ENCODE results near the gene CCDC14. TPM values are rescaled to one million over a fixed set of nuclear protein-coding genes. Genes with fewer than 3 reads are reported as not detected.
"Not testable (repeated sequence)": the region's sequence is repeated elsewhere in the genome, so short reads cannot be mapped to it uniquely, and the experiment has no call there.

Gene CCDC14, protein sequence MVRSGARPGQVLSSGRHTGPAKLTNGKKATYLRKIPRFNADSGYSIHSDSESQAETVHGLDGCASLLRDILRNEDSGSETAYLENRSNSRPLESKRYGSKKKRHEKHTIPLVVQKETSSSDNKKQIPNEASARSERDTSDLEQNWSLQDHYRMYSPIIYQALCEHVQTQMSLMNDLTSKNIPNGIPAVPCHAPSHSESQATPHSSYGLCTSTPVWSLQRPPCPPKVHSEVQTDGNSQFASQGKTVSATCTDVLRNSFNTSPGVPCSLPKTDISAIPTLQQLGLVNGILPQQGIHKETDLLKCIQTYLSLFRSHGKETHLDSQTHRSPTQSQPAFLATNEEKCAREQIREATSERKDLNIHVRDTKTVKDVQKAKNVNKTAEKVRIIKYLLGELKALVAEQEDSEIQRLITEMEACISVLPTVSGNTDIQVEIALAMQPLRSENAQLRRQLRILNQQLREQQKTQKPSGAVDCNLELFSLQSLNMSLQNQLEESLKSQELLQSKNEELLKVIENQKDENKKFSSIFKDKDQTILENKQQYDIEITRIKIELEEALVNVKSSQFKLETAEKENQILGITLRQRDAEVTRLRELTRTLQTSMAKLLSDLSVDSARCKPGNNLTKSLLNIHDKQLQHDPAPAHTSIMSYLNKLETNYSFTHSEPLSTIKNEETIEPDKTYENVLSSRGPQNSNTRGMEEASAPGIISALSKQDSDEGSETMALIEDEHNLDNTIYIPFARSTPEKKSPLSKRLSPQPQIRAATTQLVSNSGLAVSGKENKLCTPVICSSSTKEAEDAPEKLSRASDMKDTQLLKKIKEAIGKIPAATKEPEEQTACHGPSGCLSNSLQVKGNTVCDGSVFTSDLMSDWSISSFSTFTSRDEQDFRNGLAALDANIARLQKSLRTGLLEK
- total RNA-seq (2021) (36.5 and 50.6 TPM in 2 replicates), Bru-seq, nascent RNA (percentile 81 among the genes with signal in this experiment), BruChase-seq, experiment 1, labeled RNA remaining after a 2-hour chase (percentile 86 among the genes with signal in this experiment), BruChase-seq, experiment 2, labeled RNA remaining after a 6-hour chase (percentile 84 among the genes with signal in this experiment)
- long read RNA-seq, full-length matches to known transcripts: 6 of 34 reads
- long read RNA-seq, partial matches to known transcripts: 3 of 34 reads
- long read RNA-seq, other reads (novel, unspliced or antisense): 25 of 34 reads

DNA sequence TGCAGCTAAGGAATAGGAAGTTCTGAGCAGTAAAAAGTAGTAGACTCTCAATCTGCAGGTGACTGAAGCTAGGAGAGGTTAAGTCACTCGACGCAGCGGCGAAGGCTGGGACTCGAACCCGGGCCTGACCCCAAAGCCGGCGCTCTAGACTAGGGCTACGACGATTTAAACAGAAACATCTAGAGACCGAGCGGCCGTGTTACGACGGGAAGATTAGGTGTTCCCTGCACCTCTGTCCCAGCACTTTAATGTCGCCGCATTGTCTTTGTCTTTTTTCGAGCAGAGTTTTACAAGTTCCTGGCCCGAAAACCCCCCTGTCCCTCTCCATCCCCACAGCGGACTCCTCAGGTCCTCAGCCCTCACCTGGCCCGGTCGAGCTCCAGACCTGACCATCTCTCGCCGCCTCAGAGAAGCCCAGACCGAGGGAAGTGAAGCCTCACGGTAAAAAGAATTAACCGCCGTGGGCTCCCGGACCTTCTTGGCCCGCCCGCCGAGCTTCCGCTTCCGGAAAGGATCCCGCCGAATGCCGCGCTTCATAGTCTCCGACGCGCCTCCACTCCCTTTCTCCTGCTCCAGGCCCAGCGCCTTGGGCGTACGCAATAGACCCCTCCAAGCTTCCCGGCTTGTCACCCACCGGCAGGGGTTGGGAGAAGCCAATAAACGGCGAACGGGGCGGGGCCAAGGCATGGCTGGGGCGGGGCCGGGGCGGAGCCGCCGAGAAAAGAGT lies at the start of gene CCDC14:
Gene CCDC14, minus strand, starts transcription at position 449 of the 727 bp plus-strand sequence. Its CDS starts 56 bp downstream, at position 393.
- ChIA-PET CTCF (interaction anchor here (0.6 to 0.7 kb wide), 5 partner anchors 17 to 581 kb away, joined by 3 to 11 read pairs (median 4); no protein-coding TSS in a partner anchor), POLR2A (ENCODE audit: unreplicated experiment) (interaction anchor here (0.5 to 0.7 kb wide), 2 partner anchors 13 to 27 kb away, joined by 4 to 8 read pairs; no protein-coding TSS in a partner anchor)
- intact Hi-C loops (cut with micrococcal nuclease; ENCODE audit: unreplicated experiment): loop anchor here (5.0 kb wide), 1 partner anchor 229 kb away; no protein-coding TSS in a partner anchor
- H3K79me2 ChIP-seq (ENCODE audit: low read depth): peaks cover 15% of the 10 kb centered on the region
- no peaks in the 10 kb centered on the region for H3F3A ChIP-seq (ENCODE audit: insufficient read depth, low read depth)
- H3K9me2 ChIP-seq (ENCODE audit: insufficient read depth): no peaks in the 10 kb centered on the region
- DNase-seq: peak; percentile 86 to 94
- BruUV-seq (replicated peaks): TSS peak; percentile 94
- H3K27me3 ChIP-seq (ENCODE audit: insufficient read depth, low read depth): peaks cover 11% of the 10 kb centered on the region; the same call in 1 of the 2 replicates
- no peaks in the 10 kb centered on the region for H3K9me3 ChIP-seq (ENCODE audit: insufficient read depth, low read depth)
- peak within 1 kb of the TSS; percentile 49 for H3K27ac ChIP-seq
- H2AFZ ChIP-seq: peak within 1 kb of the TSS; percentile 98
- H3K36me3 ChIP-seq (ENCODE audit: low read depth): no peaks in the 10 kb centered on the region
- H3K4me3 ChIP-seq: peak within 1 kb of the TSS; percentile 73
- TF ChIP-seq, protein P1, sequence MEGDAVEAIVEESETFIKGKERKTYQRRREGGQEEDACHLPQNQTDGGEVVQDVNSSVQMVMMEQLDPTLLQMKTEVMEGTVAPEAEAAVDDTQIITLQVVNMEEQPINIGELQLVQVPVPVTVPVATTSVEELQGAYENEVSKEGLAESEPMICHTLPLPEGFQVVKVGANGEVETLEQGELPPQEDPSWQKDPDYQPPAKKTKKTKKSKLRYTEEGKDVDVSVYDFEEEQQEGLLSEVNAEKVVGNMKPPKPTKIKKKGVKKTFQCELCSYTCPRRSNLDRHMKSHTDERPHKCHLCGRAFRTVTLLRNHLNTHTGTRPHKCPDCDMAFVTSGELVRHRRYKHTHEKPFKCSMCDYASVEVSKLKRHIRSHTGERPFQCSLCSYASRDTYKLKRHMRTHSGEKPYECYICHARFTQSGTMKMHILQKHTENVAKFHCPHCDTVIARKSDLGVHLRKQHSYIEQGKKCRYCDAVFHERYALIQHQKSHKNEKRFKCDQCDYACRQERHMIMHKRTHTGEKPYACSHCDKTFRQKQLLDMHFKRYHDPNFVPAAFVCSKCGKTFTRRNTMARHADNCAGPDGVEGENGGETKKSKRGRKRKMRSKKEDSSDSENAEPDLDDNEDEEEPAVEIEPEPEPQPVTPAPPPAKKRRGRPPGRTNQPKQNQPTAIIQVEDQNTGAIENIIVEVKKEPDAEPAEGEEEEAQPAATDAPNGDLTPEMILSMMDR (conservative IDR thresholded peaks at IDR 0.05): no peak
- TF ChIP-seq EZH2 (IDR thresholded peaks at IDR 0.05; ENCODE audit: low read depth): no peak
- H4K20me1 ChIP-seq (ENCODE audit: insufficient read depth): no peaks in the 10 kb centered on the region
- peak within 1 kb of the TSS; percentile 86 for H3K4me2 ChIP-seq
- H3K4me1 ChIP-seq (replicated peaks; ENCODE audit: insufficient read depth): peaks cover 14% of the 10 kb centered on the region

GRCh38 chr3:124008321-124008720 lies 47.3 kb upstream of the CCDC14 start:
- H3K4me2 ChIP-seq; H3F3A ChIP-seq (ENCODE audit: insufficient read depth, low read depth); DNase-seq; H2AFZ ChIP-seq; H3K4me1 ChIP-seq (replicated peaks; ENCODE audit: insufficient read depth); H3K9me2 ChIP-seq (ENCODE audit: insufficient read depth); H3K4me3 ChIP-seq; H3K27ac ChIP-seq; H3K36me3 ChIP-seq (ENCODE audit: low read depth); H3K79me2 ChIP-seq (ENCODE audit: low read depth); intact Hi-C loops (cut with micrococcal nuclease; ENCODE audit: unreplicated experiment); H4K20me1 ChIP-seq (ENCODE audit: insufficient read depth); CTCF ChIA-PET; H3K9me3 ChIP-seq (ENCODE audit: insufficient read depth, low read depth); POLR2A ChIA-PET (ENCODE audit: unreplicated experiment); BruUV-seq (replicated peaks): not testable (repeated sequence)
- H3K27me3 ChIP-seq (ENCODE audit: insufficient read depth, low read depth): peaks cover 26% of the 10 kb centered on the region

DNA sequence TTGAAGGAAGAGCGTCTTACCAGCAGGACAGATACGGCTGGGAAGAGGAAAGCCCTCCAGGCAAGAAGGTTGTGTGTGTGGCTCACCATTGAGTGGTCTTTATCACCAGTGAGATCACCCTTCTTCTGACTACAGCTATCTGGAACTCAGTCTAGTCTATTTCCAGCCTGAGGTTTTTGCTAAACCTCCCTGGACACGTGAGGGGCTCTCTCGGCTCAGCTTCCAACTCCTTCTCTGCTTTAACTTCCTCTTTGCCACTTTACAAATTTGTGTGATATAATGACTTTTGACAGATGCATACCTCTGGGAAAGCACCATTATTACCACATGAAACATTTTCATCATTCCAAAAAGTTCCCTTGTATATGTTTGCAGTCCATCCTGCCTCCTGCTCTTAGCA lies 46.2 kb upstream of the CCDC14 start:
- intact Hi-C loops (cut with micrococcal nuclease; ENCODE audit: unreplicated experiment): no loop called here
- Histone ChIP-seq H3K27ac (no peak overlapping the region), H3K9me2 (ENCODE audit: insufficient read depth) (no peaks in the 10 kb centered on the region), H2AFZ (no peak overlapping the region), H3K4me3 (no peak overlapping the region), H3K9me3 (ENCODE audit: insufficient read depth, low read depth) (no peaks in the 10 kb centered on the region), H3K4me2 (no peak overlapping the region), H3K27me3 (ENCODE audit: insufficient read depth, low read depth) (peaks cover 29% of the 10 kb centered on the region), H3K36me3 (ENCODE audit: low read depth) (no peaks in the 10 kb centered on the region), H4K20me1 (ENCODE audit: insufficient read depth) (no peaks in the 10 kb centered on the region), H3K4me1 (replicated peaks; ENCODE audit: insufficient read depth) (no peaks in the 10 kb centered on the region), H3K79me2 (ENCODE audit: low read depth) (no peaks in the 10 kb centered on the region), H3F3A (ENCODE audit: insufficient read depth, low read depth) (no peaks in the 10 kb centered on the region)
- TF ChIP-seq EZH2 (IDR thresholded peaks at IDR 0.05; ENCODE audit: low read depth): no peak
- TF ChIP-seq, protein P1 (conservative IDR thresholded peaks at IDR 0.05): no peak
- POLR2A ChIA-PET (ENCODE audit: unreplicated experiment): no interaction called here
- CTCF ChIA-PET: no interaction called here
- DNase-seq: no peak
- BruUV-seq (replicated peaks): no TSS peak

GRCh38 chr3:124002405-124003079 lies 41.5 kb upstream of the CCDC14 start:
- H3F3A ChIP-seq (ENCODE audit: insufficient read depth, low read depth); H3K79me2 ChIP-seq (ENCODE audit: low read depth); H3K27ac ChIP-seq; DNase-seq; POLR2A ChIA-PET (ENCODE audit: unreplicated experiment); H3K4me2 ChIP-seq; H2AFZ ChIP-seq; BruUV-seq (replicated peaks); intact Hi-C loops (cut with micrococcal nuclease; ENCODE audit: unreplicated experiment); H3K9me2 ChIP-seq (ENCODE audit: insufficient read depth); H3K36me3 ChIP-seq (ENCODE audit: low read depth); H4K20me1 ChIP-seq (ENCODE audit: insufficient read depth); CTCF ChIA-PET; H3K9me3 ChIP-seq (ENCODE audit: insufficient read depth, low read depth); H3K4me1 ChIP-seq (replicated peaks; ENCODE audit: insufficient read depth); H3K4me3 ChIP-seq: not testable (repeated sequence)
- peaks cover 58% of the 10 kb centered on the region for H3K27me3 ChIP-seq (ENCODE audit: insufficient read depth, low read depth)

Data from PC-9 (cell line).